HG03039 (cell line): ENCODE results near the gene ANKRD13A.

Source experiments
- ATAC-seq: cut with Tn5 transposase; IDR thresholded peaks from one replicate; pipeline ENCODE4 v1.9.1; 2021; ENCODE audit warnings: mild to moderate bottlenecking, moderate library complexity; ENCODE audit not compliant: unreplicated experiment

The ANKRD13A gene

DNA sequence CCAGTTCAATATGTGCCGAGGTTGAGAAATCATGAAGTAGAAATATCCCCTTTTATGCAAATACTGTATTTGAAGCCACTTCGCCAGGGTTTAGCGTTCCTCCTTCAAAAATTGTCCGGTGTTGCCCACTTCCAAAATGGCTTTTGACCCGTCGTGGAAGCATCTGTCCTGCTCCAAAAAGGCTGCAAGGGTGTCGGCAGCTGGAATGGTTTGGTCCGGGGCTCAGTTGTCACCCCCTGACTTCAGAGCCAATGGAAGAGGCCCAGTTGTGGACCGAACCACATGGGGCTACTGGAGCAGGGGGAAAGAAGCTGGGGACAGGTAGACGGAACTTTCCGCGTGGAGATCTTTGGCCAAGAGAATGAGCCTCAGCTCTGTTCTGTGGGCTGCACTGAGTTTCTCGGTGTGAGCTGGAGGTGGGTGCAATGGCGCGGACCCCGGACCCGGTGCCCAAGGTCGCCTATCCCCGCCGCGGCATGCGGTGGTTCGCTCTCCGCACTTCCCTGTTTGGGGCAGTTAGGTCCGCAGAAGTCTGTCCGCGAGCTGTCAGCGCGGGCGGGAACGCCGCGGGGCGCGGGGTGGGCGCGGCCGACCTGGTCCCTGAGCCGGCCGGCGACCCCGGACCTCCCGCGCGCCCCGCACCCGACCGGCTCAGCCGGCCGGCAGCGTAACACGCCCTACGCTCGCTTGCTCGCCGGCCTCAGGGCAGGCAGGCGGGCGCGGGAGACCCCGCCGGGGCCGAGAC, at the start of gene ANKRD13A:
Gene ANKRD13A, plus strand, starts transcription at position 527 of the 745 bp plus-strand sequence. CDS start 259 bp downstream, outside the sequence.
- peak; percentile 33 for ATAC-seq

DNA sequence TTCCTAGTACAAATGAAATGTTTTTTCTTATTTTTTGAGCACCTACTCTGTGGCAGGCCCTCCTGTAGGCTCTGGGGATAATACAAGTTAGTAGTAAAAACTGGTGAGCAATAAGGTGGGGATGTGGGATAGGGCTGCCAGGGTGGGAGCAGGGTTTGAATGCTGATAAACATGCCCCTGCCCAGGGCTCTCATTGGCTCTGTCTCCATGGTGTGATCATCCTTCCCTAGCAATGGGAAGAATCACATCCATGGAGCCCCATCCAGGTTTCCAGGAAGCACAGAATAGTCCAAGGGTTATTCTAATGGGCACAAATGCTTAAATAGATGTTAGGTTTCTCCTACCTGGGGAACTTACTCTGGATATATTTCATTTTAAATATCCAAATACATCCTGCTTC, 48.6 kb upstream of the ANKRD13A start:
- ATAC-seq, result no peak

- ATAC-seq, result no peak
Observed at GRCh38 chr12:109951136-109951535, 48.1 kb upstream of the ANKRD13A start.

GRCh38 chr12:109951751-109952150, 47.5 kb upstream of the ANKRD13A start:
- ATAC-seq, result no peak

DNA sequence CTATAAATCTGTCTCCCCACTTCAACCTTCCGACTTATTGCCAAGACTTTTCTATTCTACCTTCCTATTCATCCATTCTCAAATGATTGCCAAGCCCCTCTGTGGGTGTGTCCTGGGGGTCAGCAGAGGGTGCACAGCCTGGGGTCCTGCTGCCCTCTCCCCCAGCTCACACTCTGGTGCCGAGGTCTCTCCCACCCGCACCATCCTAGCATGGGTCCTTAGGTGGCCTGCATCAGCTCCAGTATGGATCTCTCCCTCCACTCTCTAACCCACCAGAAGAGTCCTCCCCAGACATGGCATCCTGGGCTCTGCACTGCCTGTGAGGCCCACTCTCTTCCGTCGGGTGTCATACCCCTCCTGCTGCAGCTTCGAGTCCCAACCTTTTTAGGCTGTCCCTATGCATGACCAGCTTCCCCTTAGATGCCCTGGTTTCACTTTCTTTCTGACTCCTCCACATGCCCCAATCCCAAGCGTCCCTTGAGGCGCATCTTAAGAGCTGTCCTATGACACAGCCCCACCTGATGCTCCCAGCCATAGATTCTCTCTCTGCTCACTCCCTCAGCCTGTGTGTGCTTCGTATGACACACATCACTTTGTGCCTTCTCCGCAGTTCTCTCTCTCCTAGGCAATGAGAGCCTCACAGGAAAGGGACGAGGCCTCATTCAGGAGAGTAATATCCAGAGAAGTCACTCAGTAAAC, 46.9 kb upstream of the ANKRD13A start:
- peak; percentile 54 for ATAC-seq

DNA sequence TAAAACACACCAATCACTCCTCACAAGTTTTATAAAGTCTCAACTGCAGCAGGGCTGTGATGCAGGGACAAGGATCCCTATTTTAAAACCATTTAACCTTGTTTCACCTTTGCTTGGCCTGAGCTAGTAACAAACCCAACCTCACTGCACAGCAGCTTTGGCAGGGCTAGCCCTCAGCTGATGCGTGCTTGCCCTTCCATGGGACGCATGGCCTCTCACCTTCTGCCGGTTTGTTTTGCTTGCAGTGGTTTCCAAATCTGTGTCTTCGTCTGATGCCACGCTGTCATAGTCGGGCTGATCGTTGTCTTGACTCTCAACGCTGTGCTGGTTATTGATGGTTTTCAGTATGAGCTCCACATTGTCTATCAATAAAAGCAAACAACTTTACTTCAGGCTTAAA, 46.4 kb upstream of the ANKRD13A start:
- no peak for ATAC-seq

GRCh38 chr12:109953656-109954055, 45.6 kb upstream of the ANKRD13A start:
- ATAC-seq, result no peak

- ATAC-seq, result no peak
Observed at GRCh38 chr12:109958374-109958773, 40.9 kb upstream of the ANKRD13A start.

GRCh38 chr12:109959411-109960093, 39.7 kb upstream of the ANKRD13A start:
- ATAC-seq, result no peak

DNA sequence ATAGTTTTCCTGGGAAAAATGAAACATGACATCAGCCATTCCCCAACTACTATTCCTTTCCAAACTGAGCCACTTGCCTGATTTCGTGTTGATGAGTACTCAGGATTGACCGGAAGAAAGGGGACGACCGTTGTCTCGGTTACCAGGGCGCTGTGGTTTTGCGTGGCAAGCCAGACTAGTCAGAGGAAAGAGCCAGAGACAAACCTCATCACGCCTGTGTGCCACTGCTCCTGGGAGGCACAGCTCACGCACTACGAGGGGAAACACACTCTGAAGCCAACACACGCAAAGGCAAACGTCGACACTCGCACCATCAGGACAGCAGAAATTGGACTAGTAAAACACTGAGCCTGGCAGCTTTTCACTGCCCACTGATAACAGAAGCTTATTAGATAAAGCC, 38.0 kb upstream of the ANKRD13A start:
- ATAC-seq, result no peak

- ATAC-seq, result no peak
Observed at GRCh38 chr12:109961612-109962011, 37.6 kb upstream of the ANKRD13A start.

DNA sequence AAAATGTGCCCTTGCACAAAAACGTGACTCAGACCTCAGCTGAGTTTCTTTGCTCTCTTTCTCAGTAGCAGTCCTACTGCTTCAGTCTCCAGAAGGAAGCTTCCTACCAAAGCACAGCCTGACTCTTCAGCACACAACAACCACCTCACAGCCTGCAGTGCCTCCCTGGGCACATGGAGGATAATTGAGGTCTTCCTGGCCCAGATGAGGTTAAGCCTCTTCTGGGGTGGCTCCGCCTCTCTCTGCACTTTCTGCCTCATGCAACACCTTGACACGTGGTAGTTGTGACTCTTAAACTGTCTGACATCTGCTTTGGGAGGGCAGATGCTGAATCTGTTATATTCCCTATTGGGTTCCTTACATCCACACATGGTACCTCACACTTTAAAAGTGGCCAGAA, 36.8 kb upstream of the ANKRD13A start:
- ATAC-seq, result no peak

DNA sequence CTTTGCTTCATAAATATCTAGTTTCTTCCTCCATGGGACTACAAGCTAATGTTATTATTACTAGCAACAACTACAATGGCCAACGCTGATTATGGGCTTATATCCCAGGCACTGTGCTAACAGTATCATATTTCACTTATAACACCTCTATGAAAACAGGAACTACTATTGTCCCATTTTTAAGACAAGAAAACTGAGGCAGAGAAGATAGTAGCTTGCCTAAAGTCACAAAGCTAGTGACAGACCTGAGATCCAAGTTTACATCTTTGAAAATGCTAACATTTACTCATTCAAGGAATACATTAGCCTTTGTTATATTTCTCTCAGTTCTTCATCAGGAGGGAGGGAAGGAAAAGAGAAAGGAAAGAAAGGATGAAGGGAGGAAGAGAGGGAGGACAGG, 35.9 kb upstream of the ANKRD13A start:
- ATAC-seq, result no peak

DNA sequence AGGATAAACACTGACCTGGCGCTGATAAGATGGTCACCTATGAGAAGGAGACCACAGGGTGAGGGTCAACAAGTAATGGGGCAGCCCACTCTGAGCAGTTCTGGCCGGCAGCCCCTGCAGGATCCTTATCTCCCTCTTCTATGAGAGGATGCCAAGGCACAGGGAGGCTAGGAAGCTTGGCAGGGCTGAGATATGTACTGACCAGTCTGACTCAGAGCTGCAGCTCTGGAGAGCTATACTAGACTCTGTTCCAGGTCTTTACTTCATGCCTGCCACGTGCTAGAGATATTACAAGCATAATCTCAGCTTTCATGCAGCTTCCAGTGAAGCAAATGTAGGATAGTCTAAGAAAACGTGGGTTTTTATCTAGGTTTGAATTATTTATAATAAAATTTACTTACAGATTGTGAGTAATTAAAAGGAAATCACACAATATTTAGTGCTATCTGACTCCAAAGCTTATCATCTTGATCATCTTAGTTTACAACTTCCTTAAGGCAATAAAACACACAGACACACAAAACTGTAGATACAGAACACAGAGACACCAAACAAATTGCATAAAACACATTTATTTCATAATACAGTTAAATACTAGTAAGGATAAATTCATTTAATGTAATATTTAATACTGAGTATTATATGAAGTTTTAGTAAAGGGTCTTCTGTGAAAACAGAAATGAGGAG, 35.3 kb upstream of the ANKRD13A start:
- no peak for ATAC-seq

DNA sequence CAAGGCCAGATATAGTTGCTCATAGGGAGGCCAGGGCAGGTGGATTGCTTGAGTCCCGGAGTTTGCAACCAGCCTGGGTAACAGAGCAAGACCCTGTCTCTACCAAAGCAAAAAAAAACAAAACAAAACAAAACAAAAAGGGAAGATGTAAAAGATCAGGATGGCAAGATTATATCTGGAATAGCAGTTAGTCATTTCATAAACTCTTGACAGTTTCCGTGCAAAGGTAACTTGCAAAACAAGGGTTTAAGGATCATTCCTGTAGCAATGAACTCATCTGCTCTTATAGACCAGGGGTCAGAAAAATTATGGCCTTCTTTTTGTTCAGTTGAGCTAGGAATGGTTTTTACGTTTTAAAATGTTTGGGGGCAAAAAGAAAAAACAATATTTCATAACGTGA, 32.7 kb upstream of the ANKRD13A start:
- no peak for ATAC-seq

DNA sequence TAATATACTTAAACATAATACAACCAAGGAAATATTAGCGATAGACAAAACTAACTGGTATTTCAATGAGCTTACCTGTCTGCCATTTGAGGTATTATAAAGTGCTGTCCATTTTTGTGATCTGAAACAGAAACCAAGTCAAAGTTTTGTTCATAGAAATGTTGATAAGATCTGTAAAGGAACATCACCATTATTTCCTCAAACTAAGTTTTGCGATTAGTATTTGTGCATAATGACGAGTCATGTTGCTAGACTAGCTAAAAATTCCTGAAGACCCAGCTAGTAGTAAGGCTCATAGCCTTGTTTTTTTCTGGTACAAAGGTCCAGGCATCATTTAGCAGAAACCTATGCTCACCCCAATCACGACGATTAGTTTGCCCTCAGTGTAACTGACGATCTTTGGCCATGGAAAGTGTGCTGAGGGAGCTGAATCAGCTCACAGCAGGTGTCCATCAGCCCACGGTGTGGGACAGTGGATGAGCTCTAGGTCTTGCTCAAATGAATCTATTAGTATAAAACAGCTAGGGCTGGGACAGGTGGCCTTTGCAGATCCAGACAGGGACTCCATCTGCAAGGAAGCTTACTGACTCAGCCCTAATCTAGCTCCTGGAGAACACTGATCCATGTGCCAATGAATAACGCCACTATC, 31.7 kb upstream of the ANKRD13A start:
- no peak for ATAC-seq

DNA sequence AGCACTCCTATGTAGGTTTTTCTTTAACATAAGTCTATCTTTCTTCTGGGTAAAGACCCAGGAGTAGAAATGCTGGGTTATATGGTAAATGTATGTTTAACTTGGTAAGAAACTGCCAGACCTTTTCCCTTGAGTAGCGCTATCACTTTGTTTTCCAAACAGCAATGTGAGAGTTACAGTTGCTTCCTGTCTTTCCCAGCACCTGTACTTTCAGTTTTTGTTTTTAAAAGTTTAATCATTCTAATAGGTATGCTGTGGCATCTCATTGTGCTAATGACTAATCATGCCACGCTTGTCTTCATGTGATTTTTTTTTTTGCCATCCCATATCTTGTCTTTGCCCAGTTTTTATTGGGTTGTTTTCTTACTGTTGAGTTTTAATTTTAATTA, 31.2 kb upstream of the ANKRD13A start:
- ATAC-seq, result no peak

GRCh38 chr12:109968801-109969200, 30.4 kb upstream of the ANKRD13A start:
- ATAC-seq, result no peak

GRCh38 chr12:109972821-109973220, 26.4 kb upstream of the ANKRD13A start:
- no peak for ATAC-seq

GRCh38 chr12:109981311-109981710, 17.9 kb upstream of the ANKRD13A start:
- no peak for ATAC-seq

DNA sequence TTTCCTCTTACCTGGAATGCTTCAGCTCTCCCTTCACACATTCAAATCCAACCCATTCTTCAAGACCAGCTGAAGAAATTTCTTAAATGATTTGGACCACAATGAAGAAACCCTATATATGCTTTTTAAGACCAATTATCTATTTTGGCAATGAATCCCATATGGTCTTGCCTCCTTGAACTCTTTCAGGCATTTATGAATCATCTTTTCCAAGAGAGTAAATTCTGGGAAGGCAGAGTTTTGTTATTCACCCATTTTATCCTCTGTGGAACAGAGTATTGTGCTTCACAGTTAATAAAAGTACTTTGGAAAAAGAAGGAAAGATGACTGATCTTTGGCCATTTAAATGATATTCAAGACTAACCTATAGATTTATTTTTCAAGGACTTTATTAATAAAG, 17.0 kb upstream of the ANKRD13A start:
- no peak for ATAC-seq
